SU-DHL-6 (cell line): Measurements from ENCODE around the gene NOP10.

ENCODE experiments used
- H2AFZ ChIP-seq: fragments of 200-600 bp; sonication (generic); 2 replicates; pipeline ENCODE4 v1.6.1; 2014; ENCODE audit warnings: low read depth, mild to moderate bottlenecking, moderate library complexity, mixed read lengths, antibody characterized with exemption, low read length; ENCODE audit not compliant: severe bottlenecking
- H3F3A ChIP-seq: fragments of 200-600 bp; shearing (Covaris generic); 2 replicates; pipeline ENCODE4 v1.6.0; 2016; ENCODE audit warnings: antibody characterized with exemption, mild to moderate bottlenecking; ENCODE audit not compliant: insufficient read depth
- H3K27ac ChIP-seq: fragments of 200-600 bp; sonication (generic); 2 replicates; pipeline ENCODE4 v1.5.1; 2016; ENCODE audit warnings: low read depth, mild to moderate bottlenecking, low read length, moderate library complexity, mixed read lengths
- H3K27me3 ChIP-seq: fragments of 200-600 bp; sonication (generic), shearing (Covaris generic); 2 replicates; pipeline ENCODE4 v1.6.0; 2014; ENCODE audit warnings: mild to moderate bottlenecking, low read length
- H3K36me3 ChIP-seq: fragments of 200-600 bp; sonication (generic); 2 replicates; pipeline ENCODE4 v1.6.1; 2014; ENCODE audit warnings: mild to moderate bottlenecking, low read length, mixed read lengths
- H3K4me2 ChIP-seq: fragments of 300-600, 200-600 bp; shearing (Covaris generic), sonication (generic); 2 replicates; pipeline ENCODE4 v1.6.0; 2014; ENCODE audit warnings: low read length, low read depth, mild to moderate bottlenecking; ENCODE audit not compliant: poor library complexity, severe bottlenecking
- H3K4me3 ChIP-seq: fragments of 200-600 bp; sonication (generic); 2 replicates; pipeline ENCODE4 v1.5.1; 2014; ENCODE audit warnings: antibody characterized with exemption, low read length, mild to moderate bottlenecking, mixed read lengths; ENCODE audit not compliant: insufficient read depth, poor library complexity, severe bottlenecking
- H3K79me2 ChIP-seq: fragments of 200-600 bp; sonication (generic); 2 replicates; pipeline ENCODE4 v1.6.1; 2014; ENCODE audit warnings: mild to moderate bottlenecking, low read length, moderate library complexity; ENCODE audit not compliant: insufficient read depth
- H3K9ac ChIP-seq: fragments of 200-600 bp; sonication (generic); 2 replicates; pipeline ENCODE4 v1.7.0; 2014; ENCODE audit warnings: mild to moderate bottlenecking, low read length
- H3K9me2 ChIP-seq: fragments of 200-600 bp; sonication (generic); replicated peaks from 2 replicates; pipeline ENCODE4 v1.6.1; 2014; ENCODE audit warnings: low read length; ENCODE audit not compliant: insufficient read depth
- H3K9me3 ChIP-seq: fragments of 200-600 bp; sonication (generic); 2 replicates; pipeline ENCODE4 v1.6.1; 2014; ENCODE audit warnings: low read length, mixed read lengths; ENCODE audit not compliant: insufficient read depth
- H4K20me1 ChIP-seq: fragments of 200-600 bp; sonication (generic); 2 replicates; pipeline ENCODE4 v1.6.1; 2014; ENCODE audit warnings: low read depth, mild to moderate bottlenecking, antibody characterized with exemption, low read length, moderate library complexity, mixed read lengths
- CTCF ChIP-seq: fragments of 200-600 bp; sonication (generic); IDR thresholded peaks from one replicate; pipeline ENCODE4 v1.5.1; 2017; ENCODE audit warnings: antibody characterized with exemption, mild to moderate bottlenecking, low read length, moderate library complexity; ENCODE audit not compliant: insufficient read depth, poor library complexity, severe bottlenecking
- EZH2phosphoT487 ChIP-seq: fragments of 200-600 bp; sonication (generic), shearing (Covaris generic); conservative IDR thresholded peaks from 2 replicates; pipeline ENCODE4 v1.6.1; 2018; ENCODE audit warnings: mild to moderate bottlenecking, antibody characterized with exemption, low read length, moderate library complexity, mixed read lengths

Gene NOP10

GRCh38 chr15:34341381-34342212 is 1.3 kb downstream of the NOP10 start:
- H4K20me1 ChIP-seq = no peaks in the 10 kb centered on the region
- H3K9ac ChIP-seq = peak overlapping the region; percentile 81; the same call in 1 of the 2 replicates
- no peaks in the 10 kb centered on the region for H3K36me3 ChIP-seq
- no peaks in the 10 kb centered on the region for H3K27me3 ChIP-seq
- peaks cover 18% of the 10 kb centered on the region for H3K79me2 ChIP-seq
- no peak overlapping the region for H2AFZ ChIP-seq
- peaks cover 23% of the 10 kb centered on the region; the same call in 1 of the 2 replicates for H3F3A ChIP-seq
- peak overlapping the region; percentile 52 for H3K4me2 ChIP-seq
- no peaks in the 10 kb centered on the region for H3K9me2 ChIP-seq
- H3K4me3 ChIP-seq = peak overlapping the region; percentile 94
- TF ChIP-seq EZH2phosphoT487 (no peak), CTCF (no peak)
- H3K27ac ChIP-seq = no peak overlapping the region
- no peaks in the 10 kb centered on the region for H3K9me3 ChIP-seq

GRCh38 chr15:34339946-34340345 is 3.0 kb downstream of the NOP10 start:
- H3K9me2 ChIP-seq = no peaks in the 10 kb centered on the region
- no peak overlapping the region for H3K9ac ChIP-seq
- H3K4me3 ChIP-seq = no peak overlapping the region
- no peaks in the 10 kb centered on the region for H3K9me3 ChIP-seq
- no peak overlapping the region for H2AFZ ChIP-seq
- no peaks in the 10 kb centered on the region for H3K27me3 ChIP-seq
- no peak overlapping the region for H3K27ac ChIP-seq
- no peak overlapping the region for H3K4me2 ChIP-seq
- H3F3A ChIP-seq = peaks cover 23% of the 10 kb centered on the region; the same call in 1 of the 2 replicates
- H3K36me3 ChIP-seq = no peaks in the 10 kb centered on the region
- no peaks in the 10 kb centered on the region for H4K20me1 ChIP-seq
- H3K79me2 ChIP-seq = peaks cover 18% of the 10 kb centered on the region
- TF ChIP-seq EZH2phosphoT487 = no peak
- TF ChIP-seq CTCF = no peak

GRCh38 chr15:34338347-34338746 is 4.6 kb downstream of the NOP10 start:
- H3K9ac ChIP-seq = peak overlapping the region; percentile 64
- no peaks in the 10 kb centered on the region for H3K9me2 ChIP-seq
- TF ChIP-seq CTCF (no peak), EZH2phosphoT487 (no peak)
- no peaks in the 10 kb centered on the region for H3K27me3 ChIP-seq
- H3K36me3 ChIP-seq = no peaks in the 10 kb centered on the region
- peaks cover 23% of the 10 kb centered on the region; the same call in 1 of the 2 replicates for H3F3A ChIP-seq
- H3K9me3 ChIP-seq = no peaks in the 10 kb centered on the region
- no peaks in the 10 kb centered on the region for H4K20me1 ChIP-seq
- peak overlapping the region; percentile 89 for H2AFZ ChIP-seq
- peaks cover 18% of the 10 kb centered on the region for H3K79me2 ChIP-seq
- no peak overlapping the region for H3K27ac ChIP-seq
- H3K4me3 ChIP-seq = peak overlapping the region; percentile 70
- H3K4me2 ChIP-seq = peak overlapping the region; percentile 64
